ENCODE measurements around the gene MTG2.

DNA sequence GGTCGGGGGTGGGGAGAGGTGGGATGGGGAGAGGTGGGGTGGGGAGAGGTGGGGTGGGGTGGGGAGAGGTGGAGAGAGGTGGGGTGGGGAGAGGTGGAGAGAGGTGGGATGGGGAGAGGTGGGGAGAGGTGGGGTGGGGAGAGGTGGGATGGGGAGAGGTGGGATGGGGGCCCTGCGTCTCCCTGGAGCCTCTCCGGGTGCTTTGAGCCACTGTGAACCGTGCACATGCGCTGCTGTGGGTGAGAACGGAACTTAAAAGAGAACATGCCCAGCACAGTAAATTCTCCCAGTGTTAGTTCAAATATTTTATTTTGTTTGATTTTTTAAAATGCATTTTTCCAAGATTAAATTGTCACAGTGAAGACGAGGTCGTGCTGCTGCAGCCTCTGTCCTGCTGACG lies 22.6 kb upstream of the MTG2 start:
- TF ChIP-seq, protein P1, sequence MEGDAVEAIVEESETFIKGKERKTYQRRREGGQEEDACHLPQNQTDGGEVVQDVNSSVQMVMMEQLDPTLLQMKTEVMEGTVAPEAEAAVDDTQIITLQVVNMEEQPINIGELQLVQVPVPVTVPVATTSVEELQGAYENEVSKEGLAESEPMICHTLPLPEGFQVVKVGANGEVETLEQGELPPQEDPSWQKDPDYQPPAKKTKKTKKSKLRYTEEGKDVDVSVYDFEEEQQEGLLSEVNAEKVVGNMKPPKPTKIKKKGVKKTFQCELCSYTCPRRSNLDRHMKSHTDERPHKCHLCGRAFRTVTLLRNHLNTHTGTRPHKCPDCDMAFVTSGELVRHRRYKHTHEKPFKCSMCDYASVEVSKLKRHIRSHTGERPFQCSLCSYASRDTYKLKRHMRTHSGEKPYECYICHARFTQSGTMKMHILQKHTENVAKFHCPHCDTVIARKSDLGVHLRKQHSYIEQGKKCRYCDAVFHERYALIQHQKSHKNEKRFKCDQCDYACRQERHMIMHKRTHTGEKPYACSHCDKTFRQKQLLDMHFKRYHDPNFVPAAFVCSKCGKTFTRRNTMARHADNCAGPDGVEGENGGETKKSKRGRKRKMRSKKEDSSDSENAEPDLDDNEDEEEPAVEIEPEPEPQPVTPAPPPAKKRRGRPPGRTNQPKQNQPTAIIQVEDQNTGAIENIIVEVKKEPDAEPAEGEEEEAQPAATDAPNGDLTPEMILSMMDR (IDR thresholded peaks at IDR 0.05; ENCODE audit: low read length) = no peak
- no peak for TF ChIP-seq EZH2 (optimal IDR thresholded peaks at IDR 0.05; ENCODE audit: low read depth, low read length)
- no peak for TF ChIP-seq EZH2phosphoT487 (IDR thresholded peaks at IDR 0.05; ENCODE audit: low read length)

All from MM.1S (cell line).